ENCODE results near the gene SCN4A. TPM values are rescaled to one million over a fixed set of nuclear protein-coding genes. Genes with fewer than 3 reads are reported as not detected.

SCN4A gene
- total RNA-seq, 3 donors from 2014 or later (not counting 1 experiment from before 2014, with no cell fraction given): 0.10 to 0.14 (median 0.14) TPM

GRCh38 chr17:64009571-64010402 is 37.1 kb upstream of the SCN4A start:
- H3K4me1 ChIP-seq (ENCODE audit: control insufficient read depth, insufficient read depth, low read length): peaks cover 59% of the 10 kb centered on the region
- H3K27ac ChIP-seq (ENCODE audit: low read length): no peak overlapping the region
- Mint-ChIP-seq H3K27me3 (ENCODE audit: low read depth in 2 of 2) (no peaks in the 10 kb centered on the region), H3K27ac (peak overlapping the region; percentile 78 to 100), H3K4me3 (peak overlapping the region; percentile 21), H3K9me3 (no peaks in the 10 kb centered on the region), H3K36me3 (no peaks in the 10 kb centered on the region), H3K4me1 (peaks cover 64 to 65% of the 10 kb centered on the region in 2 donors)
- ATAC-seq (peak in 1 of 3 donors; percentile 54), DNase-seq (no peak)
- H3K4me3 ChIP-seq (ENCODE audit: low read length): no peak overlapping the region
- H3K9me3 ChIP-seq (ENCODE audit: control insufficient read depth, insufficient read depth, low read length): no peaks in the 10 kb centered on the region
- TF ChIP-seq CTCF (IDR thresholded peaks at IDR 0.05): no peak
- no peaks in the 10 kb centered on the region for H3K27me3 ChIP-seq (ENCODE audit: control insufficient read depth, insufficient read depth, low read length)
- intact Hi-C loops (cut with micrococcal nuclease): no loop called here
- WGBS (ENCODE audit: insufficient coverage): 66% methylated on average over 8 of the region's 8 CpGs
- H3K36me3 ChIP-seq (ENCODE audit: control insufficient read depth, insufficient read depth, low read length): peaks cover 33% of the 10 kb centered on the region

DNA sequence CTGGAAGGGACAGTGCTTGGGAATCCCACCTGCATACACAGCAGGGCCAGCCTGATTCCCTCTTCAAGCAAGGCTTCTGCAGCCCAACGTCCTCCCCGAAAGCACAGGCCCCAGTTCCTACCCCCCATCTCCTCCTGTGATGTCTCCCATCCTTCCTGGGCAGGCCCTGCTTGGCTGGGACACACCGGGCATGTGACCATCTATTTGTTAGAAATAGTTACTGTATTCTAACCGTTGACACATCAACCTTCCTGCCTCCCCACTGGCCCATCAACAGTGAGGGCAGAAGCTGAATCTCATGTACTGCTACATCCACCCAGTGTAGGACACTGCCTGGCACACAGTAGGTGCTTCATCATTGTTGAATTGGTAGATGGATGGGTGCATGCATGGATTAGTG is 36.1 kb upstream of the SCN4A start:
- no peaks in the 10 kb centered on the region for H3K36me3 Mint-ChIP-seq
- DNase-seq (no peak), ATAC-seq (no peak)
- 88% methylated on average over 3 of the region's 4 CpGs for WGBS (ENCODE audit: insufficient coverage)
- intact Hi-C loops (cut with micrococcal nuclease): no loop called here
- no peaks in the 10 kb centered on the region for H3K27me3 Mint-ChIP-seq (ENCODE audit: low read depth in 2 of 2)
- no peak overlapping the region for H3K27ac ChIP-seq (ENCODE audit: low read length)
- no peaks in the 10 kb centered on the region for H3K9me3 Mint-ChIP-seq
- peaks cover 53% of the 10 kb centered on the region for H3K4me1 ChIP-seq (ENCODE audit: control insufficient read depth, insufficient read depth, low read length)
- H3K9me3 ChIP-seq (ENCODE audit: control insufficient read depth, insufficient read depth, low read length): no peaks in the 10 kb centered on the region
- peaks cover 42% of the 10 kb centered on the region for H3K36me3 ChIP-seq (ENCODE audit: control insufficient read depth, insufficient read depth, low read length)
- H3K27ac Mint-ChIP-seq: peak overlapping the region; percentile 78 to 100
- no peaks in the 10 kb centered on the region for H3K27me3 ChIP-seq (ENCODE audit: control insufficient read depth, insufficient read depth, low read length)
- no peak for TF ChIP-seq CTCF (IDR thresholded peaks at IDR 0.05)
- peaks cover 54 to 57% of the 10 kb centered on the region in 2 donors for H3K4me1 Mint-ChIP-seq
- no peak overlapping the region for H3K4me3 Mint-ChIP-seq
- no peak overlapping the region for H3K4me3 ChIP-seq (ENCODE audit: low read length)

DNA sequence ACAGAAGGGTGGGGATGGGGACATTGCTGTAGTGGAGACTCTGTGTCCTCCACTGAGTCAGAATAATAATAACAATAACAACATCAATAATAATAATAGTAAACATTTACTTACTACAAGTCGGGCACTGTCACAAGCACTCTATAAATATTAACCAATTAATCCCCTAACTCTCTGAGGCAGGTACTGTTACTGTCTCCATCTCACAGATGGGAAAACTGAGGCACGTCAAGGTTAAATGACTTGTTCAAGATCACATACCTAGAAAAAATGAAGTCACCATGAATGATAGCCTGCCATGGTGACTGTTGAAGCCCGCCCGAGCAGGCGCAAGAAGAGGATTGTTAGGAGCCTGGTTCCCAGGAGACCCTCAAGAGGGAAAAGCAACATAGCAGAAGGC is 35.6 kb upstream of the SCN4A start:
- H3K4me1 ChIP-seq (ENCODE audit: control insufficient read depth, insufficient read depth, low read length): peaks cover 52% of the 10 kb centered on the region
- H3K9me3 Mint-ChIP-seq: no peaks in the 10 kb centered on the region
- ATAC-seq: no peak
- H3K27me3 ChIP-seq (ENCODE audit: control insufficient read depth, insufficient read depth, low read length): no peaks in the 10 kb centered on the region
- H3K4me3 ChIP-seq (ENCODE audit: low read length): no peak overlapping the region
- peaks cover 49 to 55% of the 10 kb centered on the region in 2 donors for H3K4me1 Mint-ChIP-seq
- H3K4me3 Mint-ChIP-seq: no peak overlapping the region
- TF ChIP-seq CTCF (IDR thresholded peaks at IDR 0.05): no peak
- no peak for DNase-seq
- H3K27ac Mint-ChIP-seq: peak overlapping the region in 1 of 2 donors; percentile 63
- no peaks in the 10 kb centered on the region for H3K36me3 Mint-ChIP-seq
- intact Hi-C loops (cut with micrococcal nuclease): no loop called here
- no peaks in the 10 kb centered on the region for H3K9me3 ChIP-seq (ENCODE audit: control insufficient read depth, insufficient read depth, low read length)
- H3K27ac ChIP-seq (ENCODE audit: low read length): no peak overlapping the region
- H3K27me3 Mint-ChIP-seq (ENCODE audit: low read depth in 2 of 2): no peaks in the 10 kb centered on the region
- peaks cover 47% of the 10 kb centered on the region for H3K36me3 ChIP-seq (ENCODE audit: control insufficient read depth, insufficient read depth, low read length)
- 95% methylated on average over 5 of the region's 5 CpGs for WGBS (ENCODE audit: insufficient coverage)
